ENCODE results near the gene BACH2.

BACH2 gene

GRCh38 chr6:90204327-90205056 is 92.2 kb downstream of the BACH2 start:
- no peak for DNase-seq

GRCh38 chr6:90203672-90204071 is 93.0 kb downstream of the BACH2 start:
- DNase-seq, result no peak

GRCh38 chr6:90202156-90202555 is 94.5 kb downstream of the BACH2 start:
- DNase-seq, result no peak

GRCh38 chr6:90199900-90200299 is 96.7 kb downstream of the BACH2 start:
- DNase-seq, result no peak

GRCh38 chr6:90198758-90199425 is 97.8 kb downstream of the BACH2 start:
- DNase-seq, result no peak

GRCh38 chr6:90197854-90198496 is 98.7 kb downstream of the BACH2 start:
- DNase-seq, result no peak

- DNase-seq, result no peak
Observed at GRCh38 chr6:90195094-90195829, 101.4 kb downstream of the BACH2 start.

GRCh38 chr6:90194371-90194841 is 102.2 kb downstream of the BACH2 start:
- DNase-seq, result no peak

- DNase-seq, result no peak
Observed at GRCh38 chr6:90193359-90193758, 103.3 kb downstream of the BACH2 start.

- DNase-seq, result no peak
Observed at GRCh38 chr6:90192857-90193256, 103.8 kb downstream of the BACH2 start.

- no peak for DNase-seq
Observed at GRCh38 chr6:90190752-90191395, 105.8 kb downstream of the BACH2 start.

GRCh38 chr6:90190131-90190530 is 106.5 kb downstream of the BACH2 start:
- no peak for DNase-seq

GRCh38 chr6:90187437-90188121 is 109.1 kb downstream of the BACH2 start:
- DNase-seq, result no peak

GRCh38 chr6:90186637-90187371 is 109.8 kb downstream of the BACH2 start:
- DNase-seq, result no peak

- DNase-seq, result no peak
Observed at GRCh38 chr6:90186026-90186425, 110.6 kb downstream of the BACH2 start.

- DNase-seq, result no peak
Observed at GRCh38 chr6:90184334-90185298, 112.0 kb downstream of the BACH2 start.

- no peak for DNase-seq
Observed at GRCh38 chr6:90183587-90184333, 112.9 kb downstream of the BACH2 start.

GRCh38 chr6:90180526-90180925 is 116.1 kb downstream of the BACH2 start:
- DNase-seq, result no peak

Data from NCI-H446 treated with DMSO at 0.1 percent for 48 hours (cell line).